Adrenal gland (tissue), 5 donors: ENCODE measurements around the gene U2AF1L4.

Experiments
- POLR2A ChIP-seq, 2 donors: fragments of 450-650 bp; IDR thresholded peaks; one replicate each; pipeline ENCODE4 v1.6.1; 2017; ENCODE audit warnings: antibody characterized with exemption in 2 of 2, mild to moderate bottlenecking in 2 of 2, moderate library complexity in 1 of 2
- TF ChIP-seq, protein P1 (sequence below), 6 experiments: fragments of 450-650 bp in 4 of 6; fragments of 200-600 bp in 2 of 6; sonication (generic) in 1 of 6; IDR thresholded peaks; 1 replicate in 5 of 6; 2 replicates in 1 of 6; pipeline versions ENCODE4 v1.5.1 to v1.8.0; 2016 to 2021; ENCODE audit warnings: antibody characterized with exemption in 6 of 6, mild to moderate bottlenecking in 2 of 6, moderate library complexity in 1 of 6
- donor health status: DM: no; HTN: no; CAD: no.

DNA sequence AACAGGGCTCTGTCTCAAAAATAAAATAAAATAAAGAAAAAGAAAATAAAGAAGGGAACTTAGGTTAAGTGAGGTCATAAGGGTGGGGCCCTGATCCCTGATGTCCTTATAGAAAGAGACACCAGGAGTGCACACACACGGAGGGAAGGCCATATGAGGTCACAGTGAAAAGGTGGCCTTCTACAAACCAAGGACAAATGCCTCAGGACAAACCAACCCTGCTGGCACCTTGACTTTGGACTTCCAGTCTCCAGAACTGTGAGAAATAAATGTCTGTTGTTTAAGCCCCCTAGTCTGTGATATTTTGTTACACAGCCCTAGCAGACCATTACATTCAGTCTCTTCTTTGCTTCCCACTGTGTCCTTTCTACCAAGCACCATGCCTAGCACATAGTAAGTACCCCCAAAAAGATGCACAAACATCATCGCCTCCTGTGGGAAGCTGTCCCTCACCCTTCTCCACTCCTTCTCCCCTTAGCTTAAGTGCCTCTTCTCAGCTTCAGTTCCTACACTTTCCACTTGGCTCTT lies 49.3 kb downstream of the U2AF1L4 start:
- TF ChIP-seq, protein P1, sequence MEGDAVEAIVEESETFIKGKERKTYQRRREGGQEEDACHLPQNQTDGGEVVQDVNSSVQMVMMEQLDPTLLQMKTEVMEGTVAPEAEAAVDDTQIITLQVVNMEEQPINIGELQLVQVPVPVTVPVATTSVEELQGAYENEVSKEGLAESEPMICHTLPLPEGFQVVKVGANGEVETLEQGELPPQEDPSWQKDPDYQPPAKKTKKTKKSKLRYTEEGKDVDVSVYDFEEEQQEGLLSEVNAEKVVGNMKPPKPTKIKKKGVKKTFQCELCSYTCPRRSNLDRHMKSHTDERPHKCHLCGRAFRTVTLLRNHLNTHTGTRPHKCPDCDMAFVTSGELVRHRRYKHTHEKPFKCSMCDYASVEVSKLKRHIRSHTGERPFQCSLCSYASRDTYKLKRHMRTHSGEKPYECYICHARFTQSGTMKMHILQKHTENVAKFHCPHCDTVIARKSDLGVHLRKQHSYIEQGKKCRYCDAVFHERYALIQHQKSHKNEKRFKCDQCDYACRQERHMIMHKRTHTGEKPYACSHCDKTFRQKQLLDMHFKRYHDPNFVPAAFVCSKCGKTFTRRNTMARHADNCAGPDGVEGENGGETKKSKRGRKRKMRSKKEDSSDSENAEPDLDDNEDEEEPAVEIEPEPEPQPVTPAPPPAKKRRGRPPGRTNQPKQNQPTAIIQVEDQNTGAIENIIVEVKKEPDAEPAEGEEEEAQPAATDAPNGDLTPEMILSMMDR (IDR thresholded peaks at IDR 0.05): no peak
- no peak for TF ChIP-seq POLR2A (IDR thresholded peaks at IDR 0.05)
